NCI-H187 (cell line): Measurements from ENCODE around the gene OR10G6.
"Not testable (repeated sequence)": the region's sequence is repeated elsewhere in the genome, so short reads cannot be mapped to it uniquely, and the experiment has no call there.

Experiments
- DNase-seq, 2 experiments: peaks; one replicate each; lab custom pipeline; 2025; lab: John Stamatoyannopoulos, UW

Gene OR10G6, protein sequence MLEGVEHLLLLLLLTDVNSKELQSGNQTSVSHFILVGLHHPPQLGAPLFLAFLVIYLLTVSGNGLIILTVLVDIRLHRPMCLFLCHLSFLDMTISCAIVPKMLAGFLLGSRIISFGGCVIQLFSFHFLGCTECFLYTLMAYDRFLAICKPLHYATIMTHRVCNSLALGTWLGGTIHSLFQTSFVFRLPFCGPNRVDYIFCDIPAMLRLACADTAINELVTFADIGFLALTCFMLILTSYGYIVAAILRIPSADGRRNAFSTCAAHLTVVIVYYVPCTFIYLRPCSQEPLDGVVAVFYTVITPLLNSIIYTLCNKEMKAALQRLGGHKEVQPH

GRCh38 chr11:123995119-123995518 lies at the start of gene OR10G6:
Gene OR10G6 (minus strand): TSS chr11:123995161. CDS start chr11:123995161, 0 bp downstream.
- DNase-seq = no peak

DNA sequence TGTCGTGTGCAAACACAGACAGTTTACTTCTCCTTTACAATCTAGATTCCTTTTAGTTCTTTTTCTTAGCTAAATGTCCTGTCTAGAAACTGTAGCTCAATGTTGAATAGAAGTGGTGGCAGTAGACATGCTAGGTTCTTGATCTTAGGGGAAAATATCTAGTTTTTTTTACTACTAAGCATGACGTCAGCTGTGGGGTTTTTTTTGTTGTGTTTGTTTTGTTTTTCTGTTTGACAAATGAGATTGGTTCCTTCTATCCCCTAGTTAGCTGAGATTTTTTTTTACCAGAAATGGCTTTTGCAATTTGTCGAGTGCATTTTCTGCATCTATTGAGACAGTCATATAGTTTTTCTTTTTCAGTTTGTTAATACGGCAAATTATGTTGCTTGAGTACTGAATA lies 48.5 kb upstream of the OR10G6 start:
- no peak for DNase-seq

GRCh38 chr11:124041254-124041653 lies 46.3 kb upstream of the OR10G6 start, which contains the start of gene OR10G7:
Gene OR10G7 (minus strand): TSS chr11:124041325. CDS start chr11:124039001, 2,324 bp downstream.
- no peak for DNase-seq

- no peak for DNase-seq
These were observed 44.6 kb upstream of the OR10G6 start for GRCh38 chr11:124039557-124039956.

DNA sequence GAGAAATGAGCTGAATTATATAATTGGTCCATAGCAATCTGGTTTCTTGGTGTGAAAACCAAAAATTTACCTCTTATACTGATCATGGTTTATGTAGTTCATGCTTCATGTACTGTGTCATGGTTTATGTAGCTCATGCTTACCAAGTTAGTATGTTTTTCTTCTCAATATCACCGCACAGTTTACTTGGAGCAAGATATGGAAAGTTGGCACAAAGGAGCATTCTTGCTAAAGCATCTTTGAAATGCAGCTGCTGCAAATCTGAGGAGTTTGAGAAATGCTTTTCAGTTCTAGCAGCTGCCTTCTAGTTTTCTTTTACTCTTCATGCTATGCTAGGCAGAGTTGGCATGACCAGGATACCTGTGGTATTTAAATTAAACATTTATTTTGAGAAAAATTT lies 41.7 kb upstream of the OR10G6 start:
- no peak for DNase-seq

- DNase-seq = no peak
These were observed 31.5 kb upstream of the OR10G6 start, which contains the start of gene OR10G8 for GRCh38 chr11:124026498-124026897. Gene OR10G8 (plus strand): TSS chr11:124026798. CDS start chr11:124029623, 2,825 bp downstream.

DNA sequence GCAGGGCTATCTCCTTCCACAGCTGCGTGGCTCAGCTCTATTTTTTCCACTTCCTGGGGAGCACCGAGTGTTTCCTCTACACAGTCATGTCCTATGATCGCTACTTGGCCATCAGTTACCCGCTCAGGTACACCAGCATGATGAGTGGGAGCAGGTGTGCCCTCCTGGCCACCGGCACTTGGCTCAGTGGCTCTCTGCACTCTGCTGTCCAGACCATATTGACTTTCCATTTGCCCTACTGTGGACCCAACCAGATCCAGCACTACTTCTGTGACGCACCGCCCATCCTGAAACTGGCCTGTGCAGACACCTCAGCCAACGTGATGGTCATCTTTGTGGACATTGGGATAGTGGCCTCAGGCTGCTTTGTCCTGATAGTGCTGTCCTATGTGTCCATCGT lies 20.9 kb upstream of the OR10G6 start:
- DNase-seq = not testable (repeated sequence)

DNA sequence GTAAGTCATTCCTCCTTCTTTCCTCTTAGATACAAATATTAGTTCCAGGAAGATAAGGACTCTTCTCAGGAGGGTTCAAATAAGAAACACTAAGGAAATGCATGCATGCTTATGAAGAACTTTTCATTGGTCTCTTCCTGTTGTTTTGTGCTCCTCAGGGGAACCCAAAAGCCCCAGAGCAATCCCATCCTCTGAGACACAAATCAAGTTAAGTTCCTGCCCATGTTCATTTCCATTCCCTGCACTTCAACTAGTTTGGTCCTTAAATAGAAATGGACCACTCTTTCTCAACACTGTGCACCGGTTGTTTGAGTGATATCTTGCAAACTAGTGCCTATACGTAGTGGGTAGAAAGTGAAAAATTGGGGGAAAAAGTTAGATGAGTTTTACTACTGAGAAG lies 17.7 kb upstream of the OR10G6 start, which contains the start of gene OR10G4:
TSS of gene OR10G4 (plus strand) at position 301 of the 400 bp plus-strand sequence. CDS start 2,578 bp downstream, outside the sequence.
- no peak for DNase-seq

GRCh38 chr11:123979311-123979710 lies 15.7 kb downstream of the OR10G6 start:
- DNase-seq = no peak

DNA sequence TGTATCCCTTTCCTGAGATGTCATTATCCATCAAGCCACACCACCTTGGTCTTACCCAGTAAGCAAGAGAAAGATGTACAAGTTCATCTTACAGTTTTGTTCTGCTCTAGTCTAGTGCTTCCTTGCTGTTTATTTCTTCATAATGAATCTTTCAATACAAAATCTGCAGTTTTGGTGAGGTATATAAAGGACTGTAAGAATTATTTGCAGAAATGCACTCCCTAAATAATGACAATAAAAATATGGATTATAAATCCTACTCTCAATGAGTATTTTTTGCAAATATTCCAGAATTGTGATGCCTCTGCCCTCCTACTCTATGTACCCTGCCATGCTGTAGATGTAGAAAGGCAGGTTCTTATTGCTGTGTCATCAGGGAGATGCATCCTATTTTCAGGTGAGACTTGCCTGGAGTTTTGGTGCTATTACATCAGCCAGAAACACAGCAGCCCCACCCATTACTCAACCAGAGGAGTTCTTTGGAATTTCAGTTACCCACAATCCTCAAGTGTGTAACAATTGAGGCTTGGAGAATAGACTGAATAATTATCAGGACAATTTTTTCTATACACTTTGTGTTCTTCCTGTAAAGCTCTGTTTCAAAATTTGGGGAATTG lies 17.1 kb downstream of the OR10G6 start, which contains the start of gene OR10S1:
TSS of gene OR10S1 (minus strand) at position 51 of the 617 bp plus-strand sequence. CDS start 117 bp downstream, outside the sequence.
- DNase-seq = no peak

GRCh38 chr11:123976770-123977560 lies 18.0 kb downstream of the OR10G6 start:
- no peak for DNase-seq

GRCh38 chr11:123973816-123974215 lies 21.1 kb downstream of the OR10G6 start:
- DNase-seq = no peak

DNA sequence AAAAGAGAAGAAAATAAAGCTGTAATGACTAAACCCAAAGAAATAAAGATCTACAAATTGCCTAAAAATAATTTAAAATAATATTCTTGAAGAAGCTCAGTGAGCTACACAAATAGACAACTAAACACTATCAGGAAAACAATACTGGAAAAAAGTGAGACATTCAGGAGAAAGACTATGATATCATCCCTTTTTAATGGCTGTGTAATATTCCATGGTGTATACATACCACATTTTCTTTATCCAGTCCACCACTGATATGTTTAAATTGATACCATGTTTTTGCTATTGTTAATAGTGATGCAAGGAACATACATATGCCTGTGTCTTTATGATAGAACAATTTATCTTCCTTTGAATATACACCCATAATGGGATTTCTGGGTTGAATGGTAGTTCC lies 38.2 kb downstream of the OR10G6 start:
- DNase-seq = no peak

GRCh38 chr11:123945132-123945531 lies 49.8 kb downstream of the OR10G6 start:
- no peak for DNase-seq
